CD4-positive, alpha-beta memory T cell (primary cell): ENCODE results near the gene PTPRA. TPM values are rescaled to one million over a fixed set of nuclear protein-coding genes. Genes with fewer than 3 reads are reported as not detected.

Experiments used
- CTCF ChIA-PET: fragments of 350-600 bp; sonication (Branson Sonifier 250); formaldehyde crosslinking; loops from one replicate; lab custom pipeline; 2021; ENCODE audit warnings: inconsistent platforms; ENCODE audit not compliant: partially characterized antibody; lab: Charles Lee
- POLR2A ChIA-PET: fragments of 350-600 bp; sonication (Branson Sonifier 250); formaldehyde crosslinking; loops from one replicate; lab custom pipeline; 2021; ENCODE audit not compliant: partially characterized antibody; lab: Charles Lee
- DNase-seq, 5 donors: peaks; one replicate each; pipeline versions ENCODE4 v3.0.0 to v3.0.0-alpha.2; 2020 to 2022; ENCODE audit warnings: mixed read lengths in 1 of 5
- H3K27ac ChIP-seq: one replicate; pipeline ENCODE4 v1.7.0; 2013; ENCODE audit warnings: low read depth, low read length
- H3K27me3 ChIP-seq: 2 replicates; pipeline ENCODE4 v1.7.0; 2013; ENCODE audit warnings: mild to moderate bottlenecking, low read length, moderate library complexity; ENCODE audit not compliant: insufficient read depth
- H3K36me3 ChIP-seq: 2 replicates; pipeline ENCODE4 v1.7.0; 2013; ENCODE audit warnings: mild to moderate bottlenecking, low read length, moderate library complexity; ENCODE audit not compliant: insufficient read depth
- H3K4me1 ChIP-seq: 2 replicates; pipeline ENCODE4 v1.7.0; 2013; ENCODE audit warnings: mild to moderate bottlenecking, low read length, moderate library complexity; ENCODE audit not compliant: insufficient read depth
- H3K4me3 ChIP-seq, 2 donors: one replicate each; pipeline ENCODE4 v1.7.0; 2013; ENCODE audit warnings: low read length in 2 of 2, mild to moderate bottlenecking in 1 of 2
- H3K9me3 ChIP-seq, 2 donors: one replicate each; pipeline ENCODE4 v1.7.0; 2013; ENCODE audit warnings: low read length in 2 of 2, control low read depth in 1 of 2; ENCODE audit not compliant: control insufficient read depth in 1 of 2
- H3K27ac Mint-ChIP-seq, 7 donors: one replicate each; pipeline ENCODE4 v1.8.0; 2020 to 2021; ENCODE audit warnings: mixed read lengths in 7 of 7, mild to moderate bottlenecking in 6 of 7, inconsistent platforms in 3 of 7, moderate library complexity in 3 of 7
- H3K27me3 Mint-ChIP-seq, 2 donors: one replicate each; pipeline ENCODE4 v1.8.0; 2020 to 2021; ENCODE audit warnings: mixed read lengths in 2 of 2
- H3K36me3 Mint-ChIP-seq, 2 donors: one replicate each; pipeline ENCODE4 v1.8.0; 2020 to 2021; ENCODE audit warnings: mixed read lengths in 2 of 2, inconsistent platforms in 1 of 2, mild to moderate bottlenecking in 1 of 2
- H3K4me1 Mint-ChIP-seq, 4 donors: one replicate each; pipeline ENCODE4 v1.8.0; 2020 to 2021; ENCODE audit warnings: mixed read lengths in 4 of 4, mild to moderate bottlenecking in 1 of 4
- H3K4me3 Mint-ChIP-seq, 8 donors: one replicate each; pipeline ENCODE4 v1.8.0; 2020 to 2021; ENCODE audit warnings: mixed read lengths in 8 of 8, mild to moderate bottlenecking in 7 of 8, moderate library complexity in 6 of 8, inconsistent platforms in 3 of 8
- H3K9me3 Mint-ChIP-seq, 8 donors: one replicate each; pipeline ENCODE4 v1.8.0; 2020 to 2021; ENCODE audit warnings: mixed read lengths in 8 of 8, mild to moderate bottlenecking in 5 of 8, inconsistent platforms in 3 of 8, moderate library complexity in 1 of 8
- intact Hi-C: fragments of 100-400 bp; cut with micrococcal nuclease; formaldehyde crosslinking; loops from one replicate; pipeline ENCODE4 v1.15.1; 2023
- polyA plus RNA-seq, 2 donors: library from polyadenylated mRNA; unstranded; fragments of 300-500 nt; fragmentation: Illumina TruSeq; gene quantifications; one replicate each; pipeline ENCODE4 v1.2.3, GENCODE V29; 2021
- total RNA-seq, 2 experiments: library from RNA; stranded (reverse); gene quantifications; one replicate each; pipeline ENCODE4 v1.2.3, GENCODE V29; 2021

The PTPRA gene
- total and polyA plus RNA-seq, 4 experiments from 2014 or later, result 24.8 to 87.8 (median 64.7) TPM

- H3K4me3 ChIP-seq, result no peak overlapping the region
- Mint-ChIP-seq H3K4me1 (peaks cover 6 to 11% (median 7%) of the 10 kb centered on the region in 4 donors), H3K36me3 (peaks cover 14 to 17% of the 10 kb centered on the region in 2 donors), H3K27ac (peak overlapping the region in 1 of 7 donors; percentile 6), H3K4me3 (no peak overlapping the region), H3K27me3 (peaks cover 0 to 1% of the 10 kb centered on the region in 2 donors), H3K9me3 (peaks cover 0 to 4% (median 0%) of the 10 kb centered on the region in 8 donors)
- no peaks in the 10 kb centered on the region for H3K27me3 ChIP-seq
- intact Hi-C loops, result no loop called here
- POLR2A ChIA-PET, result interaction anchor here (1.1 kb wide), 1 partner anchor 93 kb away, joined by 3 read pairs; no protein-coding TSS in a partner anchor
- no peak overlapping the region for H3K27ac ChIP-seq
- DNase-seq, result no peak
- H3K4me1 ChIP-seq, result peaks cover 5% of the 10 kb centered on the region
- CTCF ChIA-PET, result interaction anchor here (1.3 kb wide), 1 partner anchor 144 kb away, joined by 3 read pairs; no protein-coding TSS in a partner anchor
- H3K9me3 ChIP-seq, result no peaks in the 10 kb centered on the region
- no peaks in the 10 kb centered on the region for H3K36me3 ChIP-seq
Measured at GRCh38 chr20:2834401-2835110, 38.7 kb upstream of the PTPRA start.

- peaks cover 0 to 4% (median 0%) of the 10 kb centered on the region in 8 donors for H3K9me3 Mint-ChIP-seq
- CTCF ChIA-PET, result no interaction called here
- no peaks in the 10 kb centered on the region for H3K27me3 ChIP-seq
- H3K27me3 Mint-ChIP-seq, result no peaks in the 10 kb centered on the region
- intact Hi-C loops, result no loop called here
- no peaks in the 10 kb centered on the region for H3K36me3 ChIP-seq
- no peak for DNase-seq
- no peaks in the 10 kb centered on the region for H3K9me3 ChIP-seq
- no peak overlapping the region for H3K27ac ChIP-seq
- no peak overlapping the region for H3K4me3 Mint-ChIP-seq
- H3K4me1 Mint-ChIP-seq, result peaks cover 8 to 12% (median 10%) of the 10 kb centered on the region in 4 donors
- H3K4me1 ChIP-seq, result peaks cover 10% of the 10 kb centered on the region
- H3K27ac Mint-ChIP-seq, result peak overlapping the region in 1 of 7 donors; percentile 6
- POLR2A ChIA-PET, result interaction anchor here (1.4 kb wide), 1 partner anchor 14 kb away, joined by 5 read pairs; no protein-coding TSS in a partner anchor
- peaks cover 14 to 17% of the 10 kb centered on the region in 2 donors for H3K36me3 Mint-ChIP-seq
- no peak overlapping the region for H3K4me3 ChIP-seq
Measured at GRCh38 chr20:2835331-2835796, 37.9 kb upstream of the PTPRA start.

DNA sequence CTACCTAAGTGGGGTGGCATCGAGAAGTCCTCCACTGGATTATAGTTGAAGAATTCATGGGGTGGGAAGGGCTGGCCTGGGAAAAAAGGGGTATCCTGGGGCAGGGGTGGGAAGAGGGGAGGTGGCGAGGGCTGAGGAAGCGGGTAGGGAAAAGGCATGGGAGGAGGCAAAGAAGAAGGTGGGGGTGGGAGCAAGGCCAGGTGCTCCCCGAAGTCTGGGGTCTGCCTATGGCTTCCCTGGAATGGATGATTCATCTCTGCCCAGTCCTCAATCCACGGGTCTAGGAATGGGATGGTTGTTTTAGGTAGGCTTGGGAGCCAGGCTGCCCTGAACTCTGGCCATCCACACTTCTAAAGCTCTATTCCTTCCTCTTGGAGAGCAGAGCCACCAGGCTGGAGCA is 37.2 kb upstream of the PTPRA start:
- H3K27ac ChIP-seq, result no peak overlapping the region
- no peak overlapping the region for H3K4me3 ChIP-seq
- DNase-seq, result no peak
- H3K4me1 Mint-ChIP-seq, result peaks cover 8 to 13% (median 11%) of the 10 kb centered on the region in 4 donors
- intact Hi-C loops, result no loop called here
- no peaks in the 10 kb centered on the region for H3K36me3 ChIP-seq
- H3K27ac Mint-ChIP-seq, result peak overlapping the region in 3 of 7 donors; percentile 5 to 33 (median 13)
- H3K9me3 Mint-ChIP-seq, result peaks cover 0 to 4% (median 0%) of the 10 kb centered on the region in 8 donors
- no peak overlapping the region for H3K4me3 Mint-ChIP-seq
- H3K27me3 Mint-ChIP-seq, result no peaks in the 10 kb centered on the region
- H3K4me1 ChIP-seq, result peaks cover 11% of the 10 kb centered on the region
- peaks cover 14 to 17% of the 10 kb centered on the region in 2 donors for H3K36me3 Mint-ChIP-seq
- POLR2A ChIA-PET, result interaction anchor here (1.4 kb wide), 1 partner anchor 14 kb away, joined by 5 read pairs; no protein-coding TSS in a partner anchor
- no peaks in the 10 kb centered on the region for H3K27me3 ChIP-seq
- no peaks in the 10 kb centered on the region for H3K9me3 ChIP-seq
- CTCF ChIA-PET, result no interaction called here

DNA sequence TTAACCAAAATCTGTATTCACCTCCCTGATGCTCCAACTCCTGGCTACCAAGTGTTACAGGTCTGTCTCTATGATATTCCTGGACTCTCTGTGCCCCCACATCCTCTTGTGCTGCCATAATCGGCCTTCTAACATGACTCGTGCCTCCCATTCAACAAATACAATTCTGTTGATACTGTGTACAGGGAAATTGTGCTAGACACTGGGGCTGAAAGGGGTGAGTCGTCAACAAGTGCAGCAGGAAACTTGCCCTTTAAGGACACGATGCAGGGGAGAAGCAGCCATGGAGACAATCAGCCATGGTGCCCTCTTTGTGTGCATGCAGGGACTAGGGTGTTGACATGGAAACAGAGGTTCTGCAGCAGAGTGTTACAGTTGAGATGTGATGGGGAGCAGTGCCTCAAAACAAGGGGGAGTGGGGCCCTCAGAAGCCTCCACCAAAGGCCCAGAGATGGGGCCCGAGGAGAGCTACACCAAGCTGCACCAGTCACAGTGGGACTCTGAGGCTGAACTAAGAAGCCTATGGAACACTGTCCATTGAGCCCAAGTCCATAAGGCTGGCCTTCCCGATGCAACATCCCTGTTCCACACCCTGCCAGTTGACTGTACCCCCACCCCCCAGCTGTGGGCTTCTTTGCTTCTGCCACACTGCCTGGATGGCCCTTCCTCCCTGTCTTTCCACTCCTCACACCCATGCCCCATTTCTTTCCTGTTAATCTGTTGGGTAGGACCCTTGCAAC is 35.9 kb upstream of the PTPRA start:
- peaks cover 0 to 4% (median 0%) of the 10 kb centered on the region in 8 donors for H3K9me3 Mint-ChIP-seq
- intact Hi-C loops, result no loop called here
- Histone ChIP-seq H3K9me3 (no peaks in the 10 kb centered on the region), H3K36me3 (no peaks in the 10 kb centered on the region), H3K4me3 (no peak overlapping the region), H3K27ac (no peak overlapping the region), H3K4me1 (peaks cover 20% of the 10 kb centered on the region), H3K27me3 (no peaks in the 10 kb centered on the region)
- H3K27ac Mint-ChIP-seq, result no peak overlapping the region
- ChIA-PET POLR2A (interaction anchor here (1.1 kb wide), 1 partner anchor 15 kb away, joined by 3 read pairs; no protein-coding TSS in a partner anchor), CTCF (no interaction called here)
- no peak for DNase-seq
- H3K36me3 Mint-ChIP-seq, result peaks cover 14 to 20% of the 10 kb centered on the region in 2 donors
- no peaks in the 10 kb centered on the region for H3K27me3 Mint-ChIP-seq
- peaks cover 11 to 17% (median 15%) of the 10 kb centered on the region in 4 donors for H3K4me1 Mint-ChIP-seq
- peak overlapping the region in 3 of 8 donors; percentile 2 to 62 (median 29) for H3K4me3 Mint-ChIP-seq

GRCh38 chr20:2838170-2838797 is 35.0 kb upstream of the PTPRA start:
- intact Hi-C loops, result no loop called here

DNA sequence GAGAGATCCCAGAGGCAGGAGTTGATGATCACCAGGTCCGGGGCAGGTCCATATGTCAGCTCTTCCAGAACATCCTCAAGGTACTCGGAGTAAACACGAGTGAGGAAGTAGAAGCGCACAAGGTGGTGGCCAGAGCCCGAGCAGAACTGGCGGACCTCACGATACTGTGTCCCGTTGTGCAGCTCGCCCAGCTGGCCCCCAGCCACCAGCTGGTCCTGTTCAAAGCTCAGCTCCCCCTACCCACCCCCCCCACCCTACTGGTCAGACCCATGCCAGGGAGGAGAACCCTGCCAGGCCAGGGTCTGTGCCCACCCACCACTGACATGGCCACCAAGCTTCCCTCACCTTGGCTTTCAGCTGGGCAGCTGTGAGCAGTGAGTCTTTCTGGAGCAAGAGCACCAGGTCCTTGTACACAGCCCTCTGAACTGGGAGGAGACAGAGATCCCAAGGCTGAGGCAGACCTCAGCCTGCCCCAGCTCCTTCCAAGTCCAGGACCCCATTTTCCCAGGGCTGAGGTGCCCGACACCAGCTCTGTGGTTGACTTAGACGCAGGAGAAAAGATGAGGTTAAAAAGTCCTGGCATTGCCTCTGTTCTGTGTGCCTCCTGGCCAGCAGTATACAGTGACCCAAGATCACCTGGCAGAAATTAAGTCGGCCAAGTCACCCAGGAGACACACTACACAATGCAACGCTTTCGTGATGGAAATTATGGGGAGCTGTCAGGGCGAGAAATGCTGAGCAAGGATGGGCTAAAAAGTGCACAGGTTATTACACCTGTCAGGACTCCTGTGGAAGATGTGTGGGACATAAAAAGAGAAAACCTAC is 34.2 kb upstream of the PTPRA start:
- Mint-ChIP-seq H3K9me3 (peaks cover 0 to 4% (median 0%) of the 10 kb centered on the region in 8 donors), H3K36me3 (peaks cover 14 to 20% of the 10 kb centered on the region in 2 donors), H3K4me3 (peak overlapping the region; percentile 66 to 91 (median 82)), H3K4me1 (peaks cover 13 to 25% (median 20%) of the 10 kb centered on the region in 4 donors), H3K27me3 (no peaks in the 10 kb centered on the region), H3K27ac (peak overlapping the region in 6 of 7 donors; percentile 85 to 95 (median 92))
- ChIA-PET POLR2A (interaction anchor here (0.8 to 3.9 kb wide), 10 partner anchors 13 to 187 kb away, joined by 3 to 34 read pairs (median 10); partner anchors contain the start of genes IDH3B, NOP56 and PTPRA), CTCF (no interaction called here)
- no peaks in the 10 kb centered on the region for H3K27me3 ChIP-seq
- H3K4me3 ChIP-seq, result no peak overlapping the region
- no peaks in the 10 kb centered on the region for H3K9me3 ChIP-seq
- peaks cover 24% of the 10 kb centered on the region for H3K4me1 ChIP-seq
- DNase-seq, result no peak
- intact Hi-C loops, result no loop called here
- H3K36me3 ChIP-seq, result no peaks in the 10 kb centered on the region
- no peak overlapping the region for H3K27ac ChIP-seq

More at GRCh38 chr20:2838170-2838797, 35.0 kb upstream of the PTPRA start:
- Mint-ChIP-seq H3K36me3 (peaks cover 14 to 20% of the 10 kb centered on the region in 2 donors), H3K27me3 (no peaks in the 10 kb centered on the region), H3K27ac (peak overlapping the region in 2 of 7 donors; percentile 67 to 72), H3K4me3 (peak overlapping the region; percentile 7 to 73 (median 41)), H3K9me3 (peaks cover 0 to 4% (median 0%) of the 10 kb centered on the region in 8 donors), H3K4me1 (peaks cover 12 to 20% (median 15%) of the 10 kb centered on the region in 4 donors)
- POLR2A ChIA-PET, result interaction anchor here (1.1 to 3.9 kb wide), 3 partner anchors 14 to 34 kb away, joined by 3 to 34 read pairs (median 14); partner anchors contain the start of gene PTPRA
- Histone ChIP-seq H3K4me1 (peaks cover 20% of the 10 kb centered on the region), H3K27me3 (no peaks in the 10 kb centered on the region), H3K36me3 (no peaks in the 10 kb centered on the region), H3K4me3 (no peak overlapping the region), H3K9me3 (no peaks in the 10 kb centered on the region), H3K27ac (no peak overlapping the region)
- CTCF ChIA-PET, result no interaction called here
- DNase-seq, result no peak
